ENCODE data around the gene TSNAXIP1. TPM values are rescaled to one million over a fixed set of nuclear protein-coding genes. Genes with fewer than 3 reads are reported as not detected.

TSNAXIP1 gene, protein sequence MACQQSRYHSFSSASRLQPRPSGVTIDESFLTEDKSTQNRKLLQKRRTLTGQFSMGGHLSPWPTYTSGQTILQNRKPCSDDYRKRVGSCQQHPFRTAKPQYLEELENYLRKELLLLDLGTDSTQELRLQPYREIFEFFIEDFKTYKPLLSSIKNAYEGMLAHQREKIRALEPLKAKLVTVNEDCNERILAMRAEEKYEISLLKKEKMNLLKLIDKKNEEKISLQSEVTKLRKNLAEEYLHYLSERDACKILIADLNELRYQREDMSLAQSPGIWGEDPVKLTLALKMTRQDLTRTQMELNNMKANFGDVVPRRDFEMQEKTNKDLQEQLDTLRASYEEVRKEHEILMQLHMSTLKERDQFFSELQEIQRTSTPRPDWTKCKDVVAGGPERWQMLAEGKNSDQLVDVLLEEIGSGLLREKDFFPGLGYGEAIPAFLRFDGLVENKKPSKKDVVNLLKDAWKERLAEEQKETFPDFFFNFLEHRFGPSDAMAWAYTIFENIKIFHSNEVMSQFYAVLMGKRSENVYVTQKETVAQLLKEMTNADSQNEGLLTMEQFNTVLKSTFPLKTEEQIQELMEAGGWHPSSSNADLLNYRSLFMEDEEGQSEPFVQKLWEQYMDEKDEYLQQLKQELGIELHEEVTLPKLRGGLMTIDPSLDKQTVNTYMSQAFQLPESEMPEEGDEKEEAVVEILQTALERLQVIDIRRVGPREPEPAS
- total RNA-seq, result 0.52 and 0.83 TPM in 2 replicates

- peak; percentile 96 for DNase-seq (ENCODE audit: low spot score)
- intact Hi-C loops (cut with micrococcal nuclease), result loop anchor here (1.0 to 10.0 kb wide), 14 partner anchors 10 to 580 kb away; partner anchors contain the start of genes ACD, ATP6V0D1, CTCF and EDC4
- H3K27me3 Mint-ChIP-seq (ENCODE audit: insufficient read depth), result peaks cover 3% of the 10 kb centered on the region
- H3K27ac Mint-ChIP-seq, result peak within 1 kb of the TSS; percentile 86
- H3K36me3 Mint-ChIP-seq (ENCODE audit: low read depth), result peaks cover 27% of the 10 kb centered on the region
- no peaks in the 10 kb centered on the region for H3K9me3 Mint-ChIP-seq
- peak within 1 kb of the TSS; percentile 90 for H3K4me3 Mint-ChIP-seq
- H3K4me1 Mint-ChIP-seq (ENCODE audit: low read depth), result peaks cover 35% of the 10 kb centered on the region
Observed at GRCh38 chr16:67806428-67807147, at the start of gene TSNAXIP1, which contains the start of gene RANBP10. Gene TSNAXIP1, plus strand, starts transcription at chr16:67806889. Its CDS starts 261 bp downstream, at chr16:67807150. Gene RANBP10, minus strand, starts transcription at chr16:67806560. Its CDS starts 24 bp downstream, at chr16:67806536.

DNA sequence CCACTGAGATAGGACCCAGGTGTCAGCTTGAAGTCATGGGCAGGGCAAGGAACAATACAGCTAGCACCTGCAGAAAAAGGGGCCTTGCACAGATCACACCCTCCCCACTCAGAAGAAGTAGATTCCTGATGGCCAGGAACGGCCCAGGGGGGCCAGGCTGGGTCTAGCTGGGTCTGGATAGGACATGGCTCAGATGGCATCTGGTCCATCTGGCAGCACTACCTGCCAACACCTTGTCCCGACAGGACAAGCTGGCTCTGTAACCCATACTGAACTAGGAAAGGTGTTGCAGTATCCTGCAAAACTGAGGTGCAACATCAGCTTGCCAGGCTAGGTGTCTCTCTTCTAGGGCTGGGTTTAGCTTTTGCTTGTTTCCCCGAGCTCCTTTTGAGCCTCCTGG lies 48.7 kb upstream of the TSNAXIP1 start:
- intact Hi-C loops (cut with micrococcal nuclease), result loop anchor here (5.0 kb wide), 1 partner anchor 34 kb away; no protein-coding TSS in a partner anchor
- Mint-ChIP-seq H3K27ac (no peak overlapping the region), H3K9me3 (no peaks in the 10 kb centered on the region), H3K4me1 (ENCODE audit: low read depth) (peaks cover 12% of the 10 kb centered on the region), H3K27me3 (ENCODE audit: insufficient read depth) (no peaks in the 10 kb centered on the region), H3K4me3 (no peak overlapping the region), H3K36me3 (ENCODE audit: low read depth) (peaks cover 11% of the 10 kb centered on the region)
- DNase-seq (ENCODE audit: low spot score), result no peak

GRCh38 chr16:67758966-67759365 lies 47.7 kb upstream of the TSNAXIP1 start:
- peaks cover 12% of the 10 kb centered on the region for H3K4me1 Mint-ChIP-seq (ENCODE audit: low read depth)
- H3K36me3 Mint-ChIP-seq (ENCODE audit: low read depth), result peaks cover 9% of the 10 kb centered on the region
- DNase-seq (ENCODE audit: low spot score), result no peak
- intact Hi-C loops (cut with micrococcal nuclease), result loop anchor here (5.0 kb wide), 1 partner anchor 33 kb away; no protein-coding TSS in a partner anchor
- no peak overlapping the region for H3K27ac Mint-ChIP-seq
- no peaks in the 10 kb centered on the region for H3K9me3 Mint-ChIP-seq
- no peak overlapping the region for H3K4me3 Mint-ChIP-seq
- H3K27me3 Mint-ChIP-seq (ENCODE audit: insufficient read depth), result no peaks in the 10 kb centered on the region

DNA sequence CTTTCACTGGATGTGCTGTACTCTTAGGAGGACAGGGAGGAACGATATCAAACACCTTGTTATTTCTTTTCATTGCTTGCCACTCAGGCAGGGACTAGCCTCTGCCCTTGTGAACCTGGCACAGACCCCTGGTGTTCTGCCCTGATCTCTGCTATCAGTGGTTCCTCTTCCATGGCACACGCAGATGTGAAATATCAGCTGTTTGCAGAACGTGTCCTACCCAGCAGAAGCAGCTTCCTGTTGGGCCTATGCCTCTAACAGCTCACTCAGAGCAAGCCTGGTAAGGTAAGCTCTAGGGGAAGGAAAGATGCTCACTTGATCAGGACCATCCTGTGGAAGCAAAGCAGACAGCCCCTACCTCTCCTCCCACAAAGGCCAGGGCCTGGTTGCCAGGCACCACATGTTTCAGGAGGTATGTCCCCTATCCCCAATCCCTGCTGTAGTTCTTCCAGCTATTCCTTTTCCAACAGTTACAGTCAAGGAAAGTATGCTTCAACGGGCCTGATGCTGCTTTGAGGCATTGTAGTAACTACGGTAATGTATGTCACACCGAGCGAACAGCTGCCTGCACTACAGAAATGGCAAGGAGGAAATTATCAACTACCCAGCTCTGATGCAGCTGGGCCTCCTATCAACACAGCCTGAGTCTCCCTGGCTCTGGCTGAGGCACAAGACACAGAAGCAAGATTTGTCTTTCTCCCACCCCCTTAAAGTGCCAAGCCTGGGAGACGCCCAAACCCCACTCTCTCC lies 46.3 kb upstream of the TSNAXIP1 start:
- H3K4me3 Mint-ChIP-seq, result no peak overlapping the region
- intact Hi-C loops (cut with micrococcal nuclease), result no loop called here
- peaks cover 9% of the 10 kb centered on the region for H3K36me3 Mint-ChIP-seq (ENCODE audit: low read depth)
- peak overlapping the region; percentile 43 for H3K27ac Mint-ChIP-seq
- H3K27me3 Mint-ChIP-seq (ENCODE audit: insufficient read depth), result no peaks in the 10 kb centered on the region
- DNase-seq (ENCODE audit: low spot score), result no peak
- no peaks in the 10 kb centered on the region for H3K9me3 Mint-ChIP-seq
- peaks cover 12% of the 10 kb centered on the region for H3K4me1 Mint-ChIP-seq (ENCODE audit: low read depth)

DNA sequence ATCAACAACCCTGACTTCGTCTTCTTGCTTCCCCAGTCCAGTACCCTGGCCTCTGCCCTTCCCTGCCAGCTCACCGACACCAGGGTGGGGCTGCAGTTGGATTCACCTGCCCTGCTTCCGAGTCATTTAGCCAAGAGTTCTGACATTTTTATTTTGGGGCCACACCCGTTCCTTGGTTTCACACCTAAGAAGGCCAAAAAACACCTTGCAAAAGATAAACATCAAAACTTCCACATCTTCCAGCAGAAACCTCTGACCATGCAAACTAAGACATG lies 45.8 kb upstream of the TSNAXIP1 start:
- intact Hi-C loops (cut with micrococcal nuclease), result no loop called here
- peak overlapping the region; percentile 43 for H3K27ac Mint-ChIP-seq
- no peak for DNase-seq (ENCODE audit: low spot score)
- peaks cover 12% of the 10 kb centered on the region for H3K4me1 Mint-ChIP-seq (ENCODE audit: low read depth)
- H3K36me3 Mint-ChIP-seq (ENCODE audit: low read depth), result peaks cover 9% of the 10 kb centered on the region
- H3K4me3 Mint-ChIP-seq, result no peak overlapping the region
- H3K9me3 Mint-ChIP-seq, result no peaks in the 10 kb centered on the region
- no peaks in the 10 kb centered on the region for H3K27me3 Mint-ChIP-seq (ENCODE audit: insufficient read depth)

DNA sequence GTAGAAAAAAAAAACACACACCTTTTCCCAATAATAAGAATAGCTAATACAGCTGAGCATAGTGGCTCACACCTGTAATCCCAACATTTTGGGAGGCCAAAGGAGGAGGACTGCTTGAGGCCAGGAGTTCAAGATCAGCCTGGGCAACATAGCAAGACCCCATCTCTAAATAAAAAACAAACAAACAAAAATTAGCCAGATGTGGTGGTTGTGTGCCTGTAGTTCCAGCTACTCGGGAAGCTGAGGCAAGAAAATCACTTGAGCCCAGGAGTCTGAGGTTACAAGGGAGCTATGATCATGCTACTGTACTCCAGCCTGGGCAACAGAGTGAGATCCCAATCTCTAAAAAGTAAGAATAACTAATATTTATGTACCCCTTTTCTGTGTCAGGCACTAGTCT lies 44.8 kb upstream of the TSNAXIP1 start:
- Mint-ChIP-seq H3K36me3 (ENCODE audit: low read depth) (peaks cover 13% of the 10 kb centered on the region), H3K27me3 (ENCODE audit: insufficient read depth) (no peaks in the 10 kb centered on the region), H3K27ac (no peak overlapping the region), H3K4me1 (ENCODE audit: low read depth) (peaks cover 12% of the 10 kb centered on the region), H3K9me3 (no peaks in the 10 kb centered on the region), H3K4me3 (no peak overlapping the region)
- DNase-seq (ENCODE audit: low spot score), result no peak
- intact Hi-C loops (cut with micrococcal nuclease), result no loop called here

- H3K9me3 Mint-ChIP-seq, result no peaks in the 10 kb centered on the region
Observed at GRCh38 chr16:67762385-67762784, 44.3 kb upstream of the TSNAXIP1 start.

DNA sequence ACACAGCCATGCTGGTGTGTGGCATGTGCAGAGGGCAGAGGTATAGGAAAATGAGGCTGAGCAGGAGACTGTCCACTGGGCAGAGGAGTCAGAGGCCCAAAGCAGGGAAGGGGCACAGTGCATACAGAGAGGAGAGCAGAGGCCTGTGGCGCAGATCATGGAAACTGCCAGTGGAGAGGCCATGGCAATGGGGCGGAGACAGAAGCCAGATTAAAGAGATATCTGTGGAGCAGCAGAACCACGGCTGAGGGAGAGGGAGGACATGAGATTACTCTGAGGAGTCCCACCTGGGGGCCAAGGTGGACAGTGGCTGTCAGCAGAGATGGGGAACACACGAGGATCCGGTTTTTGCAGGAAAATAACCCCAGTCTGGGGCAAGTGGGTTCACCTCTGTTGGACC lies 43.6 kb upstream of the TSNAXIP1 start:
- no peaks in the 10 kb centered on the region for H3K27me3 Mint-ChIP-seq (ENCODE audit: insufficient read depth)
- no peak overlapping the region for H3K27ac Mint-ChIP-seq
- intact Hi-C loops (cut with micrococcal nuclease), result no loop called here

More at GRCh38 chr16:67762385-67762784, 44.3 kb upstream of the TSNAXIP1 start:
- H3K27me3 Mint-ChIP-seq (ENCODE audit: insufficient read depth), result no peaks in the 10 kb centered on the region
- peaks cover 13% of the 10 kb centered on the region for H3K36me3 Mint-ChIP-seq (ENCODE audit: low read depth)
- H3K4me1 Mint-ChIP-seq (ENCODE audit: low read depth), result peaks cover 12% of the 10 kb centered on the region
- DNase-seq (ENCODE audit: low spot score), result no peak
- H3K4me3 Mint-ChIP-seq, result no peak overlapping the region
- H3K27ac Mint-ChIP-seq, result no peak overlapping the region
- intact Hi-C loops (cut with micrococcal nuclease), result no loop called here

DNA sequence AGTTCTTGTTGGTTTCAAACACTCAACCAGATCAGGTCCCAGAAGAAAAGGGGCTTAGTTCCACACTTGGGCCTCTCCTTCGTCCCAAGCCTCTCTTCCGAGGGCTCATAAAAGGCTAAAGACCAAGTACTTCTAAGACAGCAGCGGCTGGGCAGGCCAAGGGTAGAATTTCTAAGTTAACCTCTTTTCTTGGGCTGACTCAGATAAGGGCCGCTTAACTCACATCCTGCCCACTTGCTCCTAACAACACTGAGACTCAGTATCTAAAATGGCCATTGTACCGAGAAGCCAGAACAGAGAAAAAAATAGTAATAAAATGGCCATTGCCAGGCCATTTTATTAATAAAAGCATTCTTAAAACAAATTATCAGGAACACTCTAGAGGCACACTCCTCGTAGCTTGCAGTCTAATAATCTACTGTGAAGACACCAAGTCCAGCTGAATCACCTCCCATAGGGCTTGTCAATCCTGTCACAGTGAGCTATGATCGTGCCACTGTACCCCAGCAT lies 42.5 kb upstream of the TSNAXIP1 start:
- H3K4me1 Mint-ChIP-seq (ENCODE audit: low read depth), result peaks cover 12% of the 10 kb centered on the region
- no peak overlapping the region for H3K4me3 Mint-ChIP-seq
- no peak overlapping the region for H3K27ac Mint-ChIP-seq
- no peaks in the 10 kb centered on the region for H3K9me3 Mint-ChIP-seq
- no peak for DNase-seq (ENCODE audit: low spot score)
- intact Hi-C loops (cut with micrococcal nuclease), result no loop called here
- H3K36me3 Mint-ChIP-seq (ENCODE audit: low read depth), result peaks cover 11% of the 10 kb centered on the region
- H3K27me3 Mint-ChIP-seq (ENCODE audit: insufficient read depth), result no peaks in the 10 kb centered on the region

More for the DNA sequence above, 43.6 kb upstream of the TSNAXIP1 start:
- DNase-seq (ENCODE audit: low spot score), result no peak
- H3K9me3 Mint-ChIP-seq, result no peaks in the 10 kb centered on the region
- no peak overlapping the region for H3K4me3 Mint-ChIP-seq
- H3K36me3 Mint-ChIP-seq (ENCODE audit: low read depth), result peaks cover 11% of the 10 kb centered on the region
- H3K4me1 Mint-ChIP-seq (ENCODE audit: low read depth), result peaks cover 12% of the 10 kb centered on the region

DNA sequence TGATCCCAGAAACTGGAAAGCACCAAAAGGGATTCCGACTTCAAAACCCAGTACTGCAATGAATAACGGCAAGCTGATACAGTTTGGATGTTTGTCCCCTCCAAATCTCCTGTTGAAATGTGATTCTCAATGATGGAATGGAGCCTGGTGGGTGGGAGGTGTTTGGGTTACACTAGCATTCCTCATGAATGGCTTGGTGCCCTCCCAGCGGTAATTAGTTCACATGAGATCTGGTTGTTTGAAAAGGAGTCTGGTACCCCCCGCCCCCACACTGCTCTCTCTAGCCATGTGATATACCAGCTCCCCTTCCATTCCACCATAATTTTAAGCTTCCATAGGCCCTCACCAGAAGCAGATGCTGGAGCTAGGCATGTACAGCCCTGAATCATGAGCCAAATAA lies 40.4 kb upstream of the TSNAXIP1 start:
- Mint-ChIP-seq H3K4me3 (no peak overlapping the region), H3K4me1 (ENCODE audit: low read depth) (no peaks in the 10 kb centered on the region), H3K27me3 (ENCODE audit: insufficient read depth) (no peaks in the 10 kb centered on the region), H3K36me3 (ENCODE audit: low read depth) (peaks cover 17% of the 10 kb centered on the region), H3K27ac (no peak overlapping the region), H3K9me3 (no peaks in the 10 kb centered on the region)
- DNase-seq (ENCODE audit: low spot score), result no peak
- intact Hi-C loops (cut with micrococcal nuclease), result no loop called here

DNA sequence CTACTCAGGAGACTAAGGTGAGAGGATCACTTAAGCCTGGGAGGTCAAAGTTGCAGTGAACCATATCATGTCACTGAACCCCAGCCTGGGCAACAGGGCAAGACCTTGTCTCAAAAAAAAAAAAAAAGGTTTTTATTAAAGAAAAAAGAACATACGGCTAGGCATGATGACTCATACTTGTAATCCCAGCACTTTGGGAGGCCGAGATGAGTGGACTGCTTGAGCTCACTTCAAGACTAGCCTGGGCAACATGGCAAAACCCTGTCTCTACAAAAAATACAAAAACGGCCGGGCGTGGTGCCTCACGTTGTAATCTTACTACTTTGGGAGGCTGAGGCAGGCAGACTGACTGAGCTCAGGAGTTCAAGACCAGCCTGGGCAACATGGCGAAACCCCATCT lies 38.7 kb upstream of the TSNAXIP1 start:
- no peaks in the 10 kb centered on the region for H3K9me3 Mint-ChIP-seq
- H3K27me3 Mint-ChIP-seq (ENCODE audit: insufficient read depth), result no peaks in the 10 kb centered on the region
- intact Hi-C loops (cut with micrococcal nuclease), result no loop called here
- H3K4me1 Mint-ChIP-seq (ENCODE audit: low read depth), result no peaks in the 10 kb centered on the region
- no peak overlapping the region for H3K4me3 Mint-ChIP-seq
- peaks cover 19% of the 10 kb centered on the region for H3K36me3 Mint-ChIP-seq (ENCODE audit: low read depth)
- DNase-seq (ENCODE audit: low spot score), result no peak
- no peak overlapping the region for H3K27ac Mint-ChIP-seq

- Mint-ChIP-seq H3K4me3 (no peak overlapping the region), H3K27me3 (ENCODE audit: insufficient read depth) (no peaks in the 10 kb centered on the region), H3K4me1 (ENCODE audit: low read depth) (no peaks in the 10 kb centered on the region), H3K9me3 (no peaks in the 10 kb centered on the region), H3K27ac (no peak overlapping the region), H3K36me3 (ENCODE audit: low read depth) (peaks cover 25% of the 10 kb centered on the region)
- no peak for DNase-seq (ENCODE audit: low spot score)
- intact Hi-C loops (cut with micrococcal nuclease), result no loop called here
Observed at GRCh38 chr16:67770346-67770991, 36.2 kb upstream of the TSNAXIP1 start.

Measured in activated T-helper 1 cell treated with anti-CD3 and anti-CD28 coated beads, Interleukin-12 subunit alpha, Interleukin-12 subunit beta, Interleukin-2, Interleukin-4 antibody, amounts not matched to agents 30 ng/mL and 10 ng/mL and 1 ng/mL, durations not matched to agents 14 hours and 24 hours and 36 hours (primary cell).